Liver (tissue), 3 donors: ENCODE measurements around the gene PARVG.

ENCODE experiments used
- ATF3 ChIP-seq: IDR thresholded peaks from 2 replicates; pipeline ENCODE4 v1.6.1; 2016; ENCODE audit warnings: antibody characterized with exemption
- CTCF ChIP-seq: fragments of 150-350 bp; IDR thresholded peaks from 2 replicates; pipeline ENCODE4 v1.5.1; 2017; ENCODE audit warnings: improper control_type of control experiment, low read depth, low read length; ENCODE audit not compliant: missing input control
- RAD21 ChIP-seq, 2 donors: IDR thresholded peaks; 2 replicates each; pipeline ENCODE4 v1.6.1; 2016; ENCODE audit warnings: antibody characterized with exemption in 2 of 2, mild to moderate bottlenecking in 2 of 2
- donor health status: healthy.
- donor health status: healthy.

DNA sequence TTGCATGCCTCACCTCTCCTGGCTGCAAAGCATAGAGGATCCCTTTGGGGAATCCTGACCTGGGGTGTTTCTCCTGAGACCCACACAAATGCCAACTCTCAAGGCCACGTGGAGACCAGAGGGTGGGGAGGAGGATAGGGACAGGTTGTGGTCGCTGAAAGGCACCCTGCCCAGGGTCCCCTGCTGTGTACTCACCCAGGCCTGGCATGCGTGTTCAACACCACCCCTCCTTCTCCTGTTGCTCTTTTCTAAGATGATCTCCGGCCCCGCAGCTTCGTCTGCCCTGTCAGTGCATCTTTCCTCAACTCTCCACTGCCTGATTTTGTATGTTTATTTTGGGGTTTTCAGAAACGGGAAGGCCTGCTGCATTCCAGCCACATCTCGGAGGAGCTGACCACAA, 44.6 kb upstream of the PARVG start:
- no peak for TF ChIP-seq ATF3
- TF ChIP-seq CTCF: no peak
- no peak for TF ChIP-seq RAD21 (IDR thresholded peaks at IDR 0.05)
